Measurements from ENCODE around the gene NELFB.

The NELFB gene

GRCh38 chr9:137315581-137316011 is 60.5 kb downstream of the NELFB start:
- no peak for DNase-seq

GRCh38 chr9:137316012-137316981 is 61.2 kb downstream of the NELFB start:
- DNase-seq, result no peak

GRCh38 chr9:137317021-137317717 is 62.0 kb downstream of the NELFB start:
- DNase-seq, result no peak

GRCh38 chr9:137317718-137318511 is 62.8 kb downstream of the NELFB start:
- no peak for DNase-seq

- DNase-seq, result no peak
These were observed 63.5 kb downstream of the NELFB start for GRCh38 chr9:137318602-137319001.

GRCh38 chr9:137319011-137319738 is 64.0 kb downstream of the NELFB start:
- DNase-seq, result no peak

- no peak for DNase-seq
These were observed 64.8 kb downstream of the NELFB start for GRCh38 chr9:137319739-137320551.

- DNase-seq, result peak; percentile 50
These were observed 65.6 kb downstream of the NELFB start for GRCh38 chr9:137320555-137321384.

- no peak for DNase-seq
These were observed 66.7 kb downstream of the NELFB start for GRCh38 chr9:137321726-137322361.
